ENCODE results near the gene SPATA25.

The SPATA25 gene

DNA sequence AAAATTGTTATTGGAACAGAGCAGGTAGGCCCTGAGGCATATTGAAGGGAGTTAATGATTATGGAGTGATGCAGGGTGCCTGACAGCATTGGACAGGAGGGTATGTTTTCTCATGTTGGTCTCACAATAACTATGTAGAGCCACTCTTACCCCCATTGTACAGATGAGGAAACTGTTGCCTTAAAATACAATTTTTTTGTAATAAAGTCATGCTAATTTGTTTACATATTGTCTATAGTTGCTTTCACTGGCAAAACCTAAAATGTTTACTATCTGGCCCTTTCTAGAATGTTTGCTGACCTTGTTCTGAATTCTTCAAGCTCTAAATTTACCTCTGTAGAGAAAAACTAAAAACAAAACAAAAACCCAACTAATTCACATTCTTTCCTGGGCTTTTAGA is 35.9 kb downstream of the SPATA25 start:
- no peak overlapping the region for H3K27ac ChIP-seq
- no peak for DNase-seq (ENCODE audit: low spot score)
- ChIA-PET POLR2A (ENCODE audit: low non-redundant PET) (no interaction called here), CTCF (interaction anchor here (0.6 to 0.9 kb wide), 4 partner anchors 24 to 1359 kb away, joined by 3 to 5 read pairs (median 4); no protein-coding TSS in a partner anchor)
- TF ChIP-seq, protein P1, sequence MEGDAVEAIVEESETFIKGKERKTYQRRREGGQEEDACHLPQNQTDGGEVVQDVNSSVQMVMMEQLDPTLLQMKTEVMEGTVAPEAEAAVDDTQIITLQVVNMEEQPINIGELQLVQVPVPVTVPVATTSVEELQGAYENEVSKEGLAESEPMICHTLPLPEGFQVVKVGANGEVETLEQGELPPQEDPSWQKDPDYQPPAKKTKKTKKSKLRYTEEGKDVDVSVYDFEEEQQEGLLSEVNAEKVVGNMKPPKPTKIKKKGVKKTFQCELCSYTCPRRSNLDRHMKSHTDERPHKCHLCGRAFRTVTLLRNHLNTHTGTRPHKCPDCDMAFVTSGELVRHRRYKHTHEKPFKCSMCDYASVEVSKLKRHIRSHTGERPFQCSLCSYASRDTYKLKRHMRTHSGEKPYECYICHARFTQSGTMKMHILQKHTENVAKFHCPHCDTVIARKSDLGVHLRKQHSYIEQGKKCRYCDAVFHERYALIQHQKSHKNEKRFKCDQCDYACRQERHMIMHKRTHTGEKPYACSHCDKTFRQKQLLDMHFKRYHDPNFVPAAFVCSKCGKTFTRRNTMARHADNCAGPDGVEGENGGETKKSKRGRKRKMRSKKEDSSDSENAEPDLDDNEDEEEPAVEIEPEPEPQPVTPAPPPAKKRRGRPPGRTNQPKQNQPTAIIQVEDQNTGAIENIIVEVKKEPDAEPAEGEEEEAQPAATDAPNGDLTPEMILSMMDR (conservative IDR thresholded peaks at IDR 0.05; ENCODE audit: low read depth), result no peak

DNA sequence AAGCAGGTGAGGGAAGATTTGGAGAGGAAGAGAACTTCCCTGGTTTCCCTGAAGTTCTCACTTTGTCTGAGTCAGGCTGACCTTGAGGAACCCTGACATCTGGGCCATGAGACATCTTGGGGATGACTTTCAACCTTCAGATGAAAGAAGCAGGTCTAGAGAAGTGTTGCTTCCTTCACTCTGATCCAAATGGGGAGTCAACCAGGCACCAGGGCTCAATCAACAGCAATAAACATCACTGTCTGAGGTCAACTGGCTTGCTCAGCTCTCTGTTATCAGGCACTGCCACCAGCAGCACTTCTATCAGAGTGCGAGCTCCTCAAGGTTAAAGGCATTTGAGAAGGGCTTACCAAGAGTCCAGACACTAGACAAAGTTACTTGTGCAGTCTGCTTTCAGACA is 36.5 kb downstream of the SPATA25 start:
- ChIA-PET CTCF (interaction anchor here (0.6 to 0.9 kb wide), 2 partner anchors 25 to 161 kb away, joined by 3 to 5 read pairs; no protein-coding TSS in a partner anchor), POLR2A (ENCODE audit: low non-redundant PET) (no interaction called here)
- DNase-seq (ENCODE audit: low spot score), result no peak
- no peak overlapping the region for H3K27ac ChIP-seq
- TF ChIP-seq, protein P1 (conservative IDR thresholded peaks at IDR 0.05; ENCODE audit: low read depth), result no peak

DNA sequence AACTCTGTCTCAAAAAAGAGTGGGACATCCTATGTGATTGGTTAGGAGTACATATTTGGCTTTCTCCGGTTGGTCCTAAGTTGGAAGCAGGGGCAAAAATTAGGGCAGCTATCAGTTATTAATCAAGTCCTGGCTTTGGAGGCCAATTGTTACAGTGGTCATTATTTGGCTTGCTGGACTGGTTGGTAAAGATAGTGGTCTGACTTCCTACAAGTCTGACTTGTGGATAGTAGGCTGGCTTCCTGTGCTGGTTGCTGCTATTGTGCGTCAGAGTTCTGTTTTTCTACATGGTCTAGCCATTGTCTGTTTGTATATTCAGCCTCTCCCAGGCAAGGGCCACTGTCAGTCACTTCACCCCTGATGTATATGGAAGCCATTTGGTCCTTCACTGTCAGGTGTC is 37.2 kb downstream of the SPATA25 start:
- no peak overlapping the region for H3K27ac ChIP-seq
- ChIA-PET CTCF (interaction anchor here (0.7 kb wide), 1 partner anchor 858 kb away, joined by 5 read pairs; no protein-coding TSS in a partner anchor), POLR2A (ENCODE audit: low non-redundant PET) (no interaction called here)
- TF ChIP-seq, protein P1 (conservative IDR thresholded peaks at IDR 0.05; ENCODE audit: low read depth), result no peak
- no peak for DNase-seq (ENCODE audit: low spot score)

DNA sequence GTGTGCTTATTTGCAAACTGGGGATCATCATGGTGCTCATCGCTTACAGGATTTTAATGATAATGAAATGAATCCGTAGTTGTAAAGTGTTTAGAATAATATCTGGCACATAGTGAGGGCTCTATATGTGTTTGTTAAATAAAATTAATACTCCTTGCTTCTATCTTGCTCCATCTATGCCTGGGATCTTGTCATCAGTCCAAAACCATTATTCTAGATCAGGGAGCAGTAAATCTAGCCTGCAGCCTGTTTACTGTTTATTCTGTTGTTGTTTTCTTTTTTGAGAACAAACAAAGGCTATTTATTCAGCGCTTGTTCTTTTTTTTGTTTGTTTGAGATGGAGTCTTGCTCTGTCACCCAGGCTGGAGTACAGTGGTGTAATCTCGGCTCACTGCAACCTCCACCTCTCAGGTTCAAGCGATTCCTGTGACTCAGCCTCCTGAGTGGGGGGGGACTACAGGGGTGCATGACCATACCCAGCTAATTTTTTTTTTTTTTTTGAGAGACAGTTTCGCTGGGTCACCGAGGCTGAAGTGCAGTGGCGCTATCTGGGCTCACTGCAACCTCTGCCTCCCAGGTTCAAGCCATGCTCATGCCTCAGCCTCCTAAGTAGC is 38.3 kb downstream of the SPATA25 start:
- POLR2A ChIA-PET (ENCODE audit: low non-redundant PET), result interaction anchor here (0.6 kb wide), 1 partner anchor 13 kb away, joined by 3 read pairs; no protein-coding TSS in a partner anchor
- CTCF ChIA-PET, result no interaction called here
- DNase-seq (ENCODE audit: low spot score), result no peak
- no peak overlapping the region for H3K27ac ChIP-seq
- TF ChIP-seq, protein P1 (conservative IDR thresholded peaks at IDR 0.05; ENCODE audit: low read depth), result no peak

DNA sequence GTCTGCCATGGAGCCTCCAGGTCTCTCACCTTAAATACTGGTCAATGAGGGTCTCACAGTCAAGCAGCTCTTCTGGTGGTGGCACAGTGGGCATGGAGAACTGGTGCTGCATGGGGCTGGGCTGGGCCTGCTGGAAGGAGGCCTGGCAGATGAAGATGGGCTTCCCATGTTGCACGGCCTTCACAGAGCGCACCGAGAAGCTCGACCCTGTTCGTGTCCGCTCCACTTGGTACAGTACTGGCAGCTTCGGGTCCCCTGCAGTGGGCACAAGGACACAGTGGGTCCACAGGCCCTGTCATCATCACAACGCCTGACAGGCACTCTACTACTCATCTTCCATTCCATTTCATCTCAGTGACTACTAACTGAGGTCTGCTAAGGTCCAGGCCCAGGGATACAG is 39.0 kb downstream of the SPATA25 start:
- CTCF ChIA-PET, result no interaction called here
- no peak for DNase-seq (ENCODE audit: low spot score)
- POLR2A ChIA-PET (ENCODE audit: low non-redundant PET), result no interaction called here
- TF ChIP-seq, protein P1 (conservative IDR thresholded peaks at IDR 0.05; ENCODE audit: low read depth), result no peak
- H3K27ac ChIP-seq, result 0 out of 2 replicates have a peak overlapping the region, but pooled peaks have one; percentile 0

DNA sequence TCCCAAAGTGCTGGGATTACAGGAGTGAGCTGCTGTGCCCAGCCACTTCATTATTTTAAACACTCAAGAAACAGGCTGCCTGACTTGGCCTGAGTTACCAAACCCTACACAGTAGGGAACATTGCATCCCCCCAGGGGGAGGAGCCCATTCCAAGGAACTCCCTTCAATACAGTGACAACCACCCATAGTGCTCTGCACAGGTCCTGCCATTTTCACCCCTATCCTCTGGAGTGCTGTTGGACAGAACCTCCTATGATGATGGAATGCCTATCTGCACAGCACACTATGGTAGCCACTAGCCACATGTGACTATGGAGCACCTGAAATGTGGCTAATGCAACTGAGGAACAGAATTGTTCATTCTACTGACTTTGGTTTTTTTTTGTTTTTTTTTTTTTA is 42.0 kb downstream of the SPATA25 start:
- DNase-seq (ENCODE audit: low spot score), result no peak
- POLR2A ChIA-PET (ENCODE audit: low non-redundant PET), result no interaction called here
- TF ChIP-seq, protein P1 (conservative IDR thresholded peaks at IDR 0.05; ENCODE audit: low read depth), result no peak
- CTCF ChIA-PET, result no interaction called here
- H3K27ac ChIP-seq, result no peak overlapping the region

Measured in RWPE1 (cell line).